HepG2 (cell line): ENCODE data around the gene AKAP6.
A peak's percentile ranks its signal among the peaks of the same experiment; 100 is the strongest.

Source experiments
- GABPA ChIP-seq, 2 experiments: IDR thresholded peaks; 2 replicates each; pipeline ENCODE4 v1.6.1; 2011 to 2016; ENCODE audit warnings: low read depth in 2 of 2, low read length in 1 of 2, missing biosample characterization in 1 of 2, missing genetic modification characterization in 1 of 2
- HDAC2 ChIP-seq: sonication (generic); formaldehyde crosslinking; IDR thresholded peaks from 2 replicates; pipeline ENCODE4 v1.4.0; 2020; ENCODE audit warnings: missing genetic modification reagents
- YY1 ChIP-seq: IDR thresholded peaks from 2 replicates; pipeline ENCODE4 v1.6.1; 2011; ENCODE audit warnings: low read length, low read depth, moderate library complexity, mild to moderate bottlenecking; ENCODE audit not compliant: insufficient read depth, insufficient replicate concordance
- ZMYM2 ChIP-seq: sonication (generic); formaldehyde crosslinking; IDR thresholded peaks from 2 replicates; pipeline ENCODE4 v1.8.0; 2022; ENCODE audit warnings: mild to moderate bottlenecking, missing genetic modification reagents
- ZNF788 ChIP-seq: sonication (generic); formaldehyde crosslinking; IDR thresholded peaks from 2 replicates; pipeline ENCODE4 v1.5.0; 2020; ENCODE audit warnings: mild to moderate bottlenecking, missing genetic modification reagents, borderline replicate concordance
- TF ChIP-seq, protein P1 (sequence below): sonication (generic); formaldehyde crosslinking; IDR thresholded peaks from 2 replicates; pipeline ENCODE4 v1.4.0; 2020; ENCODE audit warnings: missing genetic modification reagents
- TF ChIP-seq, protein P2 (sequence below): sonication (generic); formaldehyde crosslinking; IDR thresholded peaks from 2 replicates; pipeline ENCODE4 v1.4.0; 2020; ENCODE audit warnings: missing genetic modification reagents

DNA sequence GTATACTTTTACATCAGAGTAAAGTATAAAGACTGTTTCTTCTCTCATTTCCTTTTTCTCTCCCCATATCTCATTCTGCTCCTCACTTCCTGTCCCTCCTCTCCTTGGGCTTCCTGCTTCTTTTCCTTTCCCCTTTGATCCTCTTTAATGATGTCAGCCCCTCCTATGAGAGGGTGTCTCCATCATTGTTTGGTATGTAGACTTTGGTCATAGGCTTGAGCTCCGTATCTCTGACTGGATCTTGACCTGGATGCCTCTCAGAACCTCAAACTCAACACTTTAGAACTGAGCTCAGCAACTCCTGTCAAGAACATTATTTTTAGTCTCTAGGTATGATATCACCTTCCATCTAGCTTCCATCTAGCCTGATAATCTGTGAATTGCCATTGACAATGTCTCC is 50.3 kb downstream of the AKAP6 start:
- TF ChIP-seq, protein P1, sequence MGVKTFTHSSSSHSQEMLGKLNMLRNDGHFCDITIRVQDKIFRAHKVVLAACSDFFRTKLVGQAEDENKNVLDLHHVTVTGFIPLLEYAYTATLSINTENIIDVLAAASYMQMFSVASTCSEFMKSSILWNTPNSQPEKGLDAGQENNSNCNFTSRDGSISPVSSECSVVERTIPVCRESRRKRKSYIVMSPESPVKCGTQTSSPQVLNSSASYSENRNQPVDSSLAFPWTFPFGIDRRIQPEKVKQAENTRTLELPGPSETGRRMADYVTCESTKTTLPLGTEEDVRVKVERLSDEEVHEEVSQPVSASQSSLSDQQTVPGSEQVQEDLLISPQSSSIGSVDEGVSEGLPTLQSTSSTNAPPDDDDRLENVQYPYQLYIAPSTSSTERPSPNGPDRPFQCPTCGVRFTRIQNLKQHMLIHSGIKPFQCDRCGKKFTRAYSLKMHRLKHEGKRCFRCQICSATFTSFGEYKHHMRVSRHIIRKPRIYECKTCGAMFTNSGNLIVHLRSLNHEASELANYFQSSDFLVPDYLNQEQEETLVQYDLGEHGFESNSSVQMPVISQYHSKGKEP, result no peak
- TF ChIP-seq GABPA (IDR thresholded peaks at IDR 0.05; ENCODE audit: low read depth, low read length) (no peak), GABPA (CRISPR knock-in tag; IDR thresholded peaks at IDR 0.05; ENCODE audit: low read depth) (0 out of 2 replicates have a peak, but pooled peaks have one; percentile 12), HDAC2 (no peak), ZMYM2 (CRISPR knock-in tag) (no peak), YY1 (no peak), ZNF788 (no peak)
- TF ChIP-seq, protein P2, sequence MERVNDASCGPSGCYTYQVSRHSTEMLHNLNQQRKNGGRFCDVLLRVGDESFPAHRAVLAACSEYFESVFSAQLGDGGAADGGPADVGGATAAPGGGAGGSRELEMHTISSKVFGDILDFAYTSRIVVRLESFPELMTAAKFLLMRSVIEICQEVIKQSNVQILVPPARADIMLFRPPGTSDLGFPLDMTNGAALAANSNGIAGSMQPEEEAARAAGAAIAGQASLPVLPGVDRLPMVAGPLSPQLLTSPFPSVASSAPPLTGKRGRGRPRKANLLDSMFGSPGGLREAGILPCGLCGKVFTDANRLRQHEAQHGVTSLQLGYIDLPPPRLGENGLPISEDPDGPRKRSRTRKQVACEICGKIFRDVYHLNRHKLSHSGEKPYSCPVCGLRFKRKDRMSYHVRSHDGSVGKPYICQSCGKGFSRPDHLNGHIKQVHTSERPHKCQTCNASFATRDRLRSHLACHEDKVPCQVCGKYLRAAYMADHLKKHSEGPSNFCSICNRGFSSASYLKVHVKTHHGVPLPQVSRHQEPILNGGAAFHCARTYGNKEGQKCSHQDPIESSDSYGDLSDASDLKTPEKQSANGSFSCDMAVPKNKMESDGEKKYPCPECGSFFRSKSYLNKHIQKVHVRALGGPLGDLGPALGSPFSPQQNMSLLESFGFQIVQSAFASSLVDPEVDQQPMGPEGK (CRISPR knock-in tag), result no peak
